HCT116 (cell line): Measurements from ENCODE around the gene STK32C. TPM values are rescaled to one million over a fixed set of nuclear protein-coding genes. Genes with fewer than 3 reads are reported as not detected.

Experiments
- ATAC-seq: fragments of 200-7000 bp; cut with Tn5 transposase; 2 replicates; pipeline ENCODE4 v1.9.1; 2020; ENCODE audit warnings: mild to moderate bottlenecking, moderate library complexity
- BruUV-seq: library from RNA; stranded (reverse); fragments of 400-500 nt; replicated peaks from 2 replicates; lab custom pipeline; 2021; lab: Mats Ljungman, UMichigan
- CTCF ChIA-PET: fragments of 300-600 bp; sonication (Branson Sonifier 250); formaldehyde crosslinking; loops from one replicate; lab custom pipeline; 2021; ENCODE audit warnings: antibody characterized with exemption; lab: Charles Lee
- POLR2A ChIA-PET: fragments of 300-600, 350-600 bp; sonication (Branson Sonifier 250); formaldehyde crosslinking; loops from one replicate; lab custom pipeline; 2021; ENCODE audit warnings: antibody characterized with exemption; lab: Charles Lee
- RAD21 ChIA-PET, 2 experiments: fragments of 300-600 bp; sonication (Branson Sonifier 250); formaldehyde crosslinking; loops; one replicate each; lab custom pipeline; 2023; ENCODE audit warnings: low total read pairs in 2 of 2; ENCODE audit not compliant: uncharacterized antibody in 2 of 2, unreplicated experiment in 2 of 2, low non-redundant PET in 1 of 2; lab: Charles Lee
- DNase-seq: peaks from one replicate; pipeline ENCODE4 v3.0.0-alpha.2; 2010; ENCODE audit warnings: low read depth, low spot score
- H2AFZ ChIP-seq: fragments of 200-600 bp; shearing (Covaris generic), sonication (generic); 2 replicates; pipeline ENCODE4 v1.6.1; 2017; ENCODE audit warnings: low read depth, mixed run types, mixed read lengths, antibody characterized with exemption, low read length; ENCODE audit not compliant: poor library complexity, severe bottlenecking
- H3K27ac ChIP-seq: 2 replicates; pipeline ENCODE4 v1.5.1; 2012; ENCODE audit warnings: low read depth, low read length
- H3K27me3 ChIP-seq: fragments of 200-600 bp; sonication (generic); 2 replicates; pipeline ENCODE4 v1.6.1; 2016; ENCODE audit warnings: mixed run types, low read length, mixed read lengths; ENCODE audit not compliant: insufficient read depth
- H3K36me3 ChIP-seq, 2 experiments: fragments of 200-500 bp in 1 of 2; fragments of 200-600 bp in 1 of 2; sonication (Bioruptor generic) in 1 of 2; sonication (generic) in 1 of 2; 2 replicates each; pipeline versions ENCODE4 v1.5.1 to v1.6.1; 2014 to 2016; ENCODE audit warnings: low read length in 2 of 2, inconsistent platforms in 1 of 2, mixed read lengths in 1 of 2, mixed run types in 1 of 2; ENCODE audit not compliant: insufficient read depth in 2 of 2, control insufficient read depth in 1 of 2
- H3K4me1 ChIP-seq, 2 experiments: fragments of 200-600 bp in 1 of 2; sonication (generic) in 1 of 2; 2 replicates each; pipeline versions ENCODE4 v1.5.1 to v1.6.1; 2012 to 2017; ENCODE audit warnings: low read length in 2 of 2, inconsistent platforms in 1 of 2, mild to moderate bottlenecking in 1 of 2, mixed read lengths in 1 of 2, mixed run types in 1 of 2, moderate library complexity in 1 of 2; ENCODE audit not compliant: insufficient read depth in 2 of 2, control insufficient read depth in 1 of 2
- H3K4me2 ChIP-seq: fragments of 200-600 bp; sonication (generic); 2 replicates; pipeline ENCODE4 v1.6.1; 2017; ENCODE audit warnings: mixed run types, low read length, mixed read lengths
- H3K4me3 ChIP-seq, 2 experiments: fragments of 200-600 bp in 1 of 2; sonication (generic) in 1 of 2; replicated peaks in 1 of 2; 2 replicates each; pipeline ENCODE4 v1.5.1; 2011 to 2016; ENCODE audit warnings: low read length in 2 of 2, control low read depth in 1 of 2, low read depth in 1 of 2, mild to moderate bottlenecking in 1 of 2, mixed read lengths in 1 of 2, mixed run types in 1 of 2
- H3K79me2 ChIP-seq: fragments of 200-600 bp; sonication (generic); 2 replicates; pipeline ENCODE4 v1.6.1; 2017; ENCODE audit warnings: mild to moderate bottlenecking, mixed run types, low read length, moderate library complexity, mixed read lengths; ENCODE audit not compliant: insufficient read depth
- H3K9ac ChIP-seq: fragments of 200-600 bp; sonication (generic); 2 replicates; pipeline ENCODE4 v1.6.1; 2016; ENCODE audit warnings: low read length, mixed read lengths
- H3K9me2 ChIP-seq: fragments of 200-600 bp; sonication (generic), shearing (Covaris generic); 2 replicates; pipeline ENCODE4 v1.6.1; 2017; ENCODE audit warnings: mixed run types, mild to moderate bottlenecking, moderate library complexity; ENCODE audit not compliant: insufficient read depth
- H3K9me3 ChIP-seq, 2 experiments: fragments of 200-500 bp in 1 of 2; fragments of 200-600 bp in 1 of 2; sonication (Bioruptor generic) in 1 of 2; sonication (generic) in 1 of 2; 2 replicates each; pipeline ENCODE4 v1.6.1; 2014 to 2017; ENCODE audit warnings: low read length in 2 of 2, mixed read lengths in 2 of 2, inconsistent platforms in 1 of 2, low read depth in 1 of 2, mild to moderate bottlenecking in 1 of 2, mixed run types in 1 of 2, moderate library complexity in 1 of 2; ENCODE audit not compliant: control insufficient read depth in 1 of 2, insufficient read depth in 1 of 2
- H4K20me1 ChIP-seq: fragments of 200-600 bp; sonication (generic), shearing (Covaris generic); 2 replicates; pipeline ENCODE4 v1.6.1; 2017; ENCODE audit warnings: mixed run types, mild to moderate bottlenecking, moderate library complexity; ENCODE audit not compliant: insufficient read depth
- ATF3 ChIP-seq: IDR thresholded peaks from 2 replicates; pipeline ENCODE4 v1.6.1; 2012
- CEBPB ChIP-seq: IDR thresholded peaks from 2 replicates; pipeline ENCODE4 v1.6.1; 2012; ENCODE audit warnings: low read depth
- POLR2A ChIP-seq: IDR thresholded peaks from 2 replicates; pipeline ENCODE4 v1.7.0; 2011; ENCODE audit warnings: borderline replicate concordance; ENCODE audit not compliant: insufficient read depth, insufficient read length; ENCODE audit errors: extremely low read depth
- REST ChIP-seq: IDR thresholded peaks from 2 replicates; pipeline ENCODE4 v1.6.1; 2012; ENCODE audit warnings: low read depth
- SIN3A ChIP-seq: IDR thresholded peaks from 2 replicates; pipeline ENCODE4 v1.6.1; 2012; ENCODE audit warnings: low read depth
- intact Hi-C: fragments of 100-400 bp; cut with micrococcal nuclease; formaldehyde crosslinking; loops from 2 replicates; pipeline ENCODE4 v1.10.0; 2022
- total RNA-seq: library from RNA; stranded (reverse); gene quantifications from one replicate; pipeline ENCODE4 v1.2.1, GENCODE V29; 2021; ENCODE audit not compliant: unreplicated experiment

The STK32C gene
- total RNA-seq, 1 experiment from 2014 or later = 29.7 TPM

GRCh38 chr10:132209130-132209529, 98.6 kb downstream of the STK32C start:
- H4K20me1 ChIP-seq = no peaks in the 10 kb centered on the region
- RAD21 ChIA-PET = no interaction called here
- no peak overlapping the region for H2AFZ ChIP-seq
- TF ChIP-seq CEBPB = no peak
- no peak for TF ChIP-seq POLR2A
- TF ChIP-seq SIN3A = no peak
- TF ChIP-seq, all 23 proteins: peak for 0
- Histone ChIP-seq H3K79me2 (no peaks in the 10 kb centered on the region), H3K9ac (no peak overlapping the region), H3K4me3 (no peak overlapping the region), H3K27ac (no peak overlapping the region), H3K4me1 (no peaks in the 10 kb centered on the region), H3K4me2 (no peak overlapping the region), H3K9me2 (no peaks in the 10 kb centered on the region), H3K27me3 (no peaks in the 10 kb centered on the region), H3K36me3 (no peaks in the 10 kb centered on the region), H3K9me3 (no peaks in the 10 kb centered on the region)
- ChIA-PET CTCF (no interaction called here), POLR2A (no interaction called here)
- DNase-seq (no peak), ATAC-seq (no peak)
- intact Hi-C loops = no loop called here
- BruUV-seq = no TSS peak

GRCh38 chr10:132208462-132209050, 99.2 kb downstream of the STK32C start:
- Histone ChIP-seq H3K27ac (no peak overlapping the region), H3K9ac (no peak overlapping the region), H3K79me2 (no peaks in the 10 kb centered on the region), H4K20me1 (no peaks in the 10 kb centered on the region), H3K9me2 (no peaks in the 10 kb centered on the region), H3K36me3 (no peaks in the 10 kb centered on the region), H3K4me1 (no peaks in the 10 kb centered on the region), H3K27me3 (no peaks in the 10 kb centered on the region), H3K4me3 (no peak overlapping the region), H3K9me3 (no peaks in the 10 kb centered on the region), H2AFZ (no peak overlapping the region), H3K4me2 (no peak overlapping the region)
- no TSS peak for BruUV-seq
- ChIA-PET POLR2A (no interaction called here), RAD21 (no interaction called here), CTCF (no interaction called here)
- TF ChIP-seq ATF3 (no peak), REST (no peak), POLR2A (no peak)
- ATAC-seq = no peak
- no peak for DNase-seq
- intact Hi-C loops = no loop called here
